Endothelial cell of umbilical vein (primary cell): ENCODE data around the gene RNF169. TPM values are rescaled to one million over a fixed set of nuclear protein-coding genes. Genes with fewer than 3 reads are reported as not detected.

ENCODE experiments used
- BruUV-seq: library from RNA; stranded (reverse); fragments of 400-500 nt; replicated peaks from 2 replicates; lab custom pipeline; 2021; lab: Mats Ljungman, UMichigan
- CTCF ChIA-PET: fragments of 300-600, 350-600 bp; sonication (Branson Sonifier 250); formaldehyde crosslinking; loops from one replicate; lab custom pipeline; 2021; ENCODE audit warnings: antibody characterized with exemption, inconsistent platforms; lab: Charles Lee
- POLR2A ChIA-PET: fragments of 300-600, 350-600 bp; sonication (Branson Sonifier 250); formaldehyde crosslinking; loops from one replicate; lab custom pipeline; 2021; ENCODE audit warnings: antibody characterized with exemption, inconsistent platforms; lab: Charles Lee
- DNase-seq: peaks from one replicate; pipeline ENCODE4 v3.0.0-alpha.2; 2011; ENCODE audit warnings: low read depth, low spot score
- FAIRE-seq: peaks from 2 replicates; lab custom pipeline; 2011; peaks lifted over from hg19 to GRCh38; lab: Jason Lieb, UNC
- H2AFZ ChIP-seq: 2 replicates; pipeline ENCODE4 v1.6.0; 2012; ENCODE audit warnings: low read depth, low read length, control low read depth, inconsistent platforms
- H3K27ac ChIP-seq: 2 replicates; pipeline ENCODE4 v1.5.1; 2011; ENCODE audit warnings: low read depth, mild to moderate bottlenecking, control low read depth, low read length, moderate library complexity; ENCODE audit not compliant: insufficient read depth
- H3K27me3 ChIP-seq, 2 experiments: 2 replicates each; pipeline versions ENCODE4 v1.6.0 to v1.6.1; 2011; ENCODE audit warnings: low read length in 2 of 2, mixed read lengths in 1 of 2; ENCODE audit not compliant: control insufficient read depth in 2 of 2, insufficient read depth in 2 of 2
- H3K36me3 ChIP-seq, 2 experiments: 2 replicates in 1 of 2; 3 replicates in 1 of 2; pipeline ENCODE4 v1.5.1; 2011; ENCODE audit warnings: low read length in 2 of 2, mild to moderate bottlenecking in 1 of 2, moderate library complexity in 1 of 2; ENCODE audit not compliant: control insufficient read depth in 2 of 2, insufficient read depth in 2 of 2; ENCODE audit errors: extremely low read depth in 1 of 2
- H3K4me1 ChIP-seq: 3 replicates; pipeline ENCODE4 v1.5.1; 2011; ENCODE audit warnings: mild to moderate bottlenecking, low read length; ENCODE audit not compliant: control insufficient read depth, insufficient read depth; ENCODE audit errors: extremely low read depth
- H3K4me2 ChIP-seq: 2 replicates; pipeline ENCODE4 v1.6.1; 2011; ENCODE audit warnings: low read length, control low read depth, mixed read lengths; ENCODE audit not compliant: insufficient read depth
- H3K4me3 ChIP-seq, 3 experiments: fragments of 200-600 bp in 1 of 3; sonication (generic), shearing (Covaris generic) in 1 of 3; replicated peaks in 1 of 3; 2 replicates each; pipeline ENCODE4 v1.5.1; 2011 to 2016; ENCODE audit warnings: control low read depth in 3 of 3, low read length in 3 of 3, mild to moderate bottlenecking in 2 of 3, inconsistent platforms in 1 of 3, low read depth in 1 of 3, moderate library complexity in 1 of 3; ENCODE audit not compliant: insufficient read depth in 1 of 3
- H3K79me2 ChIP-seq: 2 replicates; pipeline ENCODE4 v1.6.0; 2012; ENCODE audit warnings: low read length, inconsistent platforms; ENCODE audit not compliant: control insufficient read depth, insufficient read depth
- H3K9ac ChIP-seq: replicated peaks from 2 replicates; pipeline ENCODE3; 2011; ENCODE audit warnings: low read length, control low read depth; ENCODE audit not compliant: insufficient read depth; ENCODE audit errors: extremely low read depth
- H3K9me1 ChIP-seq: replicated peaks from 3 replicates; pipeline ENCODE4 v1.6.0; 2011; ENCODE audit warnings: mild to moderate bottlenecking, low read length; ENCODE audit not compliant: control insufficient read depth, insufficient read depth; ENCODE audit errors: extremely low read depth
- H3K9me3 ChIP-seq: replicated peaks from 2 replicates; pipeline ENCODE4 v1.5.1; 2012; ENCODE audit warnings: low read length, inconsistent platforms; ENCODE audit not compliant: control insufficient read depth, insufficient read depth
- H4K20me1 ChIP-seq: replicated peaks from 2 replicates; pipeline ENCODE3; 2011; ENCODE audit warnings: mild to moderate bottlenecking, low read length; ENCODE audit not compliant: control insufficient read depth, insufficient read depth; ENCODE audit errors: extremely low read depth
- EZH2 ChIP-seq: IDR thresholded peaks from 2 replicates; pipeline ENCODE4 v1.6.1; 2012; ENCODE audit warnings: borderline replicate concordance, low read depth, mild to moderate bottlenecking, moderate library complexity, low read length, inconsistent platforms; ENCODE audit not compliant: severe bottlenecking
- FOS ChIP-seq: IDR thresholded peaks from 2 replicates; pipeline ENCODE4 v1.6.1; 2011; ENCODE audit warnings: mild to moderate bottlenecking, low read length, moderate library complexity, borderline replicate concordance; ENCODE audit not compliant: insufficient read depth
- GATA2 ChIP-seq: IDR thresholded peaks from 2 replicates; pipeline ENCODE4 v1.7.0; 2011; ENCODE audit warnings: low read depth, mild to moderate bottlenecking, moderate library complexity, mixed read lengths, low read length; ENCODE audit not compliant: insufficient read length, insufficient read depth
- JUN ChIP-seq: IDR thresholded peaks from 2 replicates; pipeline ENCODE4 v1.6.1; 2011; ENCODE audit warnings: borderline replicate concordance, low read depth; ENCODE audit not compliant: insufficient read length, insufficient read depth
- MAX ChIP-seq: IDR thresholded peaks from 2 replicates; pipeline ENCODE4 v1.6.1; 2011; ENCODE audit not compliant: insufficient read depth, insufficient read length
- MYC ChIP-seq: IDR thresholded peaks from one replicate; pipeline ENCODE4 v1.6.1; 2011; ENCODE audit warnings: mild to moderate bottlenecking, low read depth, low read length
- POLR2A ChIP-seq: IDR thresholded peaks from 2 replicates; pipeline ENCODE4 v1.6.1; 2012; ENCODE audit warnings: low read depth, mild to moderate bottlenecking, control low read depth, low read length
- POLR2AphosphoS5 ChIP-seq: IDR thresholded peaks from 2 replicates; pipeline ENCODE4 v1.6.1; 2012; ENCODE audit warnings: low read depth, mild to moderate bottlenecking, control low read depth, low read length, moderate library complexity; ENCODE audit not compliant: insufficient read depth
- dilution Hi-C: fragments of 300-500 bp; cut with MboI; formaldehyde crosslinking; loops from one replicate; pipeline ENCODE4 v1.15.0; 2019; ENCODE audit warnings: low sequenced_read_pairs; ENCODE audit not compliant: extremely low pct_ligation_motif_present
- intact Hi-C: fragments of 100-400 bp; cut with micrococcal nuclease; formaldehyde crosslinking; loops from one replicate; pipeline ENCODE4 v1.10.0; 2022
- polyA plus RNA-seq, 4 experiments: library from polyadenylated mRNA; depleted of rRNA in 3 of 4; stranded (reverse) in 3 of 4; unstranded in 1 of 4; fragments of >200 nt; gene quantifications; 2 replicates each; pipeline versions ENCODE4 v1.2.1 to v1.2.3, GENCODE V29; 2011 to 2012; ENCODE audit warnings: missing spikeins in 1 of 4
- total RNA-seq: library from RNA; stranded (reverse); gene quantifications from 2 replicates; pipeline ENCODE4 v1.2.3, GENCODE V29; 2021
- TF ChIP-seq, protein P1 (sequence below), 2 donors: IDR thresholded peaks; 1 replicate in 1 of 2; 2 replicates in 1 of 2; pipeline ENCODE4 v1.5.1; 2011; ENCODE audit warnings: low read length in 2 of 2, mild to moderate bottlenecking in 2 of 2, moderate library complexity in 2 of 2, control low read depth in 1 of 2, inconsistent platforms in 1 of 2, low read depth in 1 of 2; ENCODE audit not compliant: insufficient read depth in 1 of 2; ENCODE audit errors: extremely low read depth in 1 of 2

Gene RNF169
- total and polyA plus RNA-seq, 2 donors (not counting 3 experiments of a cell fraction or from before 2014, with no cell fraction given): 5.8 to 21.3 TPM

DNA sequence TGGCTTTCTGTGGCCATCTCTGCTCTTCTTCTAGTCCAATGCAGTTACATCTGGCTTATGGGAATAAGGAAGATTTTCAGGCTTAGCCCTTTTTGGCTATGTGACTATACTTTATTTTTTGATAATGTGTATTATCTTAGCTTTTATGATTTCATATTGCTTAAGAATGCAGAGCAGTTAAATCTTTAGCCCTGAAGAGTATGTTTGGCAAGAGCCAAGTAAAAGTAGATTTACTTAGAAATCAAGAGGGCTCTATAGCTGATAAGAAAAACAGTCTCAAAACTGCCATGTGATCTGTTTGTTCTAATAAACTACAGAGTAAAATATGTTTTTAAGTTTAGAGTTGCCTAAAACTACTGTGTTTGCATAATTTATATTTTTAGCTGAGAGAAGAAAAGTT is 61.2 kb downstream of the RNF169 start:
- no peak for TF ChIP-seq GATA2
- no peak for TF ChIP-seq POLR2A
- TF ChIP-seq MYC: no peak
- no peak for TF ChIP-seq MAX
- TF ChIP-seq POLR2AphosphoS5: no peak
- no peak for TF ChIP-seq FOS
- TF ChIP-seq JUN: no peak
- TF ChIP-seq EZH2: no peak
- TF ChIP-seq, protein P1, sequence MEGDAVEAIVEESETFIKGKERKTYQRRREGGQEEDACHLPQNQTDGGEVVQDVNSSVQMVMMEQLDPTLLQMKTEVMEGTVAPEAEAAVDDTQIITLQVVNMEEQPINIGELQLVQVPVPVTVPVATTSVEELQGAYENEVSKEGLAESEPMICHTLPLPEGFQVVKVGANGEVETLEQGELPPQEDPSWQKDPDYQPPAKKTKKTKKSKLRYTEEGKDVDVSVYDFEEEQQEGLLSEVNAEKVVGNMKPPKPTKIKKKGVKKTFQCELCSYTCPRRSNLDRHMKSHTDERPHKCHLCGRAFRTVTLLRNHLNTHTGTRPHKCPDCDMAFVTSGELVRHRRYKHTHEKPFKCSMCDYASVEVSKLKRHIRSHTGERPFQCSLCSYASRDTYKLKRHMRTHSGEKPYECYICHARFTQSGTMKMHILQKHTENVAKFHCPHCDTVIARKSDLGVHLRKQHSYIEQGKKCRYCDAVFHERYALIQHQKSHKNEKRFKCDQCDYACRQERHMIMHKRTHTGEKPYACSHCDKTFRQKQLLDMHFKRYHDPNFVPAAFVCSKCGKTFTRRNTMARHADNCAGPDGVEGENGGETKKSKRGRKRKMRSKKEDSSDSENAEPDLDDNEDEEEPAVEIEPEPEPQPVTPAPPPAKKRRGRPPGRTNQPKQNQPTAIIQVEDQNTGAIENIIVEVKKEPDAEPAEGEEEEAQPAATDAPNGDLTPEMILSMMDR (IDR thresholded peaks at IDR 0.05; ENCODE audit: extremely low read depth in 1 of 2, insufficient read depth in 1 of 2, low read depth in 1 of 2, low read length in 2 of 2): no peak
- ChIA-PET POLR2A (no interaction called here), CTCF (interaction anchor here (0.7 kb wide), 1 partner anchor 70 kb away, joined by 3 read pairs; no protein-coding TSS in a partner anchor)
- dilution Hi-C loops (no loop called here), intact Hi-C loops (no loop called here)
- Histone ChIP-seq H3K36me3 (no peaks in the 10 kb centered on the region), H3K4me2 (no peak overlapping the region), H3K4me3 (no peak overlapping the region), H3K27me3 (no peaks in the 10 kb centered on the region), H3K9ac (no peak overlapping the region), H3K79me2 (peaks cover 10% of the 10 kb centered on the region), H3K4me1 (no peaks in the 10 kb centered on the region), H3K27ac (no peak overlapping the region), H3K9me3 (no peaks in the 10 kb centered on the region), H3K9me1 (no peaks in the 10 kb centered on the region), H4K20me1 (no peaks in the 10 kb centered on the region), H2AFZ (no peak overlapping the region)
- FAIRE-seq (no peak), DNase-seq (no peak)
- no TSS peak for BruUV-seq
